NAMALWA (cell line): ENCODE measurements around the gene PCSK9.
"Not testable (repeated sequence)": the region's sequence is repeated elsewhere in the genome, so short reads cannot be mapped to it uniquely, and the experiment has no call there.

Experiments used
- DNase-seq: peaks from one replicate; pipeline ENCODE4 v3.0.0-alpha.2; 2015; ENCODE audit warnings: low spot score

The PCSK9 gene

DNA sequence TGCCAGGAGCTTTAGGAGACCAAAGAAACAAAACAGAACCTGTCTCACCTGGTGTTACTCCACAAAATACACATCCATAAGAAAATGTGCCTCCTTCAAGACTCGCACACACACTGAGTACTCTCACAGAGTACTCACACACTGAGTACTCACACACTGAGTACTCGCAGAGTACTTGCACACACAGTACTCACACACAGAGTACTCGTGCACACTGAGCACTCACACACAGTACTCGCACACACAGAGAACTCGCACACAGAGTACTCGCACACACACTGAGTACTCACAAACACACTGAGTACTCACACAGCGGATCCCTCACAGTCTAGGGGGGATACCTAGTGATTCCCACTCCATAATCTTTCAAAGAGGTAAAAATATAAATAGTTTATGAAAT lies 40.3 kb downstream of the PCSK9 start:
- DNase-seq: no peak

DNA sequence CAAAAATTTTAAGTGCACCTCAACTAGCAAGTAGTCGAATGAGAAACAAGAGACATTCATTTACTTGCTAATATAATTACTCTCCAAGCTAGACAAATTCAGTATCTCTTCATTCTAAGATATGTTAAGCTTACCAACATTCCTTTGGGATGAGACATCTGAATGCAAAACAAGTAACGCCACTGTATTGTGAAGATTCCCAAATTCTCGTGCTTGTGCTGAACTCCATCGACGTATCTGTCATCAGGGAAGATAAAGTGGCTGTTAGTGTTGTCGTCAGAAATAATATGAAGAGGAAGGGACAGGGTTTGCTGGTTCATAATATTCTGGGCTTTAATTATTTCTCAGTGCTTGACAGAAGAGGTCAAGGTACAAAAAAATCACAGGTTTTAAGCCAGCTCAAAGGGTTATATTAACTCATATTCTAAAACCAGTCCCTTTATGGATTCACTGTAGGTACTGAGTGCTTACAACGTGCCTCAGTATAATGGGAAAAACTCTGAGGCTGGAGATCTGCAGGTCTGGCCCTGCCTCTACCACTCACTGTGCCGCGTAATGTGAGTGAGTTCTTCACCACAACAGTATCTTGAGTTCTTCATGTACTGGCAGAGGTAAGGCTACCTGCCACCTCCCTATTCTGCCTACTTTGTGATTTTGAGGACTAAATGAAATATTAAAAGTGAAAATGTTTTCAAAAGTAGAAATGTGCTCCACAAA lies 42.0 kb downstream of the PCSK9 start:
- no peak for DNase-seq

DNA sequence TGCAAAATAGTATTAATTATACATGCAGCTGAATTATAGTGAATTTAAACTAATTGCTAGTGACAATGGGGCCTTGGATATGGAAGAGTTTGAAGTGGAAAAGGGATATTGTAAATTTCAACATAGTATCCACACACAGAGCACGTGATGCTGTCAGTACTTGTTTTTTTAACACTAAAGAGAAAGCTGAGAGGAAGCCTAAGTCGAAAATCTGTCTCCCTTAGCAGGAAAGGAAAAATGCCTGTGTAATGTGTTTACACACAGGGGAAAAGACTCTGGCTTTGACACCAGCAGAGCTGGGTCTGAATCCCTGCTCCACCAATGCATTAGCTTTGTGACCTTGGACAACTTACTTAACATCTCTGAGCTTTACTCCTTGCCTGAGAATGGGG lies 42.6 kb downstream of the PCSK9 start:
- no peak for DNase-seq

DNA sequence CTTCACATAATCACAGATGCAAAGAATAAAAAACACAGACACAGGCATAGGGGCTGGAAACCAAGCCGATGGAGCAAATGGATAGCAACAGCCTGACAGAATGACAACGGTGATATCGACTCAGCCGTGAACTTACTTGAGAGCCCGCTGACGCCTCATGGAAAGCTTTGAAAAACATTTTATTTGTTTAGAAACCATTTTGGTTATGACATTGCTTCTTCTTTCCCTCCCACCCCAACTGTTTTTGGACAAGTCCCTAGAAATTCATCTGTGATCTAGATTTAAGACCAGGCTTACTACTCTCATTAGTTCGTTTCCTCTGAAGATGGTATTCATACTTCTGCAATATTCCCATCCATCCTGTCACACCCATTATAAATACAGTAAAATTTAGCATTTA lies 44.9 kb downstream of the PCSK9 start:
- no peak for DNase-seq

DNA sequence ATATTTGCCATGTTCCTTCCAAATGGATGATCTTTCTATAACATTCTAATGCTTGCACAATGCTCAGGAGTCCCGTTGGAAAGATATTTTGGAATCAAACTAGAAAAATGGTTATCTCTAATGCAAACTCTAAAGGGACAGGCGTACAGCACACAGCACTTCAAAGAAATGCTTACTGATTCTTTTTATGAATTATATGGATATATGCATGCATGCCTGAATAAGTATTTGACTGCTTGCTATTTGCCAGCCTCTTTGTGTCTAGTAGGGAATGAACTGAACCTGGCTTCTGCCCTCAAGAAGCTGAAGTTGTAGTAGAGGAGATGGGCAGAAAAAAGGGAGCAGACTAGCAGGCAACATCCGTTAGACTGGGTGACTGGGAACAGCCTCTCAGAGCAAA lies 48.1 kb downstream of the PCSK9 start:
- DNase-seq: no peak

DNA sequence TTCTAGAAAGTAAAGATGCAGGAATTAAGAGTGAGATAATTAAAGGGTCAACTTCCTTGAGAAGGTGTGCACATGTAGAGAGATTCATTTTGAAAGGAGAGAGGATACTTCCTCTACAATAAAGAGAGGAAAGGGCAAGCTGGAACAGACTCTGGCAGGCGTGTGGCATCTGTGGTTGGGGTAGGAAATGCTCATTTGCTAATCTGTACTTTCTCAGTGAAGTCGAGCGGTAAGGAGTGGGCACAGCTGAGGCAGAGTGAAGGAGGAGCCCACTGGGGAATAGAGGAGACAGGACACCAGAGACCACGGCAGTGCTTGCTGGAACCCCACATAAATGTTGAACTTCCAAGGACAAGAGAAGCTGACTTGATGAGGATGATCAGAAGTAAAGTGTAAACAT lies 49.1 kb downstream of the PCSK9 start:
- DNase-seq: no peak

DNA sequence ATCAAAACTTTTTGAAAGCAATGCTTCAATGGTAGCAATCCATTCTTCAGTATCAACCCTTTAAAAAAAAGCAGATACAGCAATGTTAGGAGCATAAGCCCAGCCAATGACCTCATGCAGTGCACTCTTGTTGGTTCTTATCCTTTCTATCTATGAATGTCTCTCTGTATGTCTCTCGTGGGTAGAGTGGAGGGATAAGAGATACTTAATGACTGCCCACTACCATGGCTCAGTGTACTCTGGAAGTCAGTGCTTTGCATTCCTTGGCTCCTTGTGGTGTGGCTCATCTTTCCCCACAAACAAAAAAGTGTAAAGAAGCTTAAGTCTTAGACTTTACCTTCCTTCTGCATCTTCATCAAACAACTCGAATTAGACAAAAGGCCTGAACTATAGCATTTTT lies 50.3 kb downstream of the PCSK9 start:
- DNase-seq: no peak

DNA sequence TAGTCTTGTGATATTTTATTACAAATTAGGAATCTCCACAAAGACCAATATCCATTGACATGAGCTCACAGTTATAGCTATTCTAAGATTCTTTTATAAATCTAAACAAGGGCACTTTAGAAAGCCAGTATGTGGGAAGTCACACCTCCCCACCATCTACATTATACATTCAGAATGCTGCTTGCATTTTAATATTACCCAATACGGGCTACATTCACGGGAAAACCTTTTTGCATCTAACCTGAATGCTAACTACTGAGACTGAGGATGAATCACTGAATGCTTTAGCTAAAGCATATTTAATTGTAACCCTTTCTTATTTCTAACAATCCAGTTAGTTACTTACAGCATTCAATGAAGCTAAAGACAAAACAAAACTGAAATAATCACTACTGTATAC lies 53.1 kb downstream of the PCSK9 start:
- DNase-seq: no peak

DNA sequence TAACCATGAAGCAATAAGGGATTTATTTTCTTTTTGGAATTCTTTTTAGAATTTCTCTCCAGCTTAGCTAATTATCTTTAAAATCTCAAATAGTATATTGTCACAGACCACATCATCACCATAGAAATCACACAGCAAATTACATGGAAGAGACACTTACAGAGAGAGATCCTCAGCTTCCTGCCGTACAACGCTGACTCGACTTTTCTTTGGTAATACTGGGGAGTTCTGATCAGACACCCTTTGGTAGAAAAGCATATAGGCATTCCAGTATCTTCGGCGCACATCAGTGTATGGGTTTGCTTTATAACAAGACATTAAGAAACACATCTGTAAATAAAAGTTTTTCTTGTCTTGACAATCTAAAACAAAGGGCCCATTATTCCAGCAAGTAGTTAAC lies 55.7 kb downstream of the PCSK9 start:
- DNase-seq: no peak

DNA sequence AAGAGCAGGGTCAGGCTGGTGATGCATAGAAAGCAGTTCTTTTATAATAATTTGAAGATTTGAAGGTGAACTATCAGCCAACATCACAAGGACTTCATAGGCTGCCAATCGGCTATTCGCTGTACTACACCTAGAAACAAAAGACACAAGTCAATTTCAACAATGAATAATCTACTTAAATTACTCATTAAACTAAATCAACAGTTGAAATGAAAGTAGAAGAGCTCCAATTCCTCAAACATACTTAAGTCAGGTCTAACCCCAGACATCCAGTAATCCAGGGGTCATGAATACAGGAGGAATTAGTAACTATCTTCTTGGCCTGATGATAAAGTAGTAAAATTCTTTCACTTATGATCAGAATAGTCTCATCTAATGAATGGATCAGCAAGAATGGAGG lies 64.5 kb downstream of the PCSK9 start:
- no peak for DNase-seq

DNA sequence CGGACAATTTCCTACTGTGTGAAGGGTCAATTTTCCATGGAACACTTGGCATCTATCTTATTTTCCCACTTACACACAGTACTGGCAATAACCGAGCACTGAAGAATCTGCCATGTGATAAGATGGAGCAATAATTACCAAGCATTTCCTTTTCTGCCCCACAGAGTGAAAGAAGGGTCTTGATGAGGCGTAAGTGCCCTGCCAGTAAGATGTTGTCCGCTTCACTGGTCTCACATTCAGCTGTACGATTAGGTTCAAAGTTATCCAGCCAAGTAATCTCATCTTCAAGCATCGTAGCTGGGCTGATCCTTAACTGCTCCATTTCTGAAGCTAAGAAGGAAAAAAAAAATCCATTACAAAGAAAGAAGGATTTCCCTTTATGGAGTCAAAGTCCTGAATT lies 67.8 kb downstream of the PCSK9 start:
- DNase-seq: no peak

DNA sequence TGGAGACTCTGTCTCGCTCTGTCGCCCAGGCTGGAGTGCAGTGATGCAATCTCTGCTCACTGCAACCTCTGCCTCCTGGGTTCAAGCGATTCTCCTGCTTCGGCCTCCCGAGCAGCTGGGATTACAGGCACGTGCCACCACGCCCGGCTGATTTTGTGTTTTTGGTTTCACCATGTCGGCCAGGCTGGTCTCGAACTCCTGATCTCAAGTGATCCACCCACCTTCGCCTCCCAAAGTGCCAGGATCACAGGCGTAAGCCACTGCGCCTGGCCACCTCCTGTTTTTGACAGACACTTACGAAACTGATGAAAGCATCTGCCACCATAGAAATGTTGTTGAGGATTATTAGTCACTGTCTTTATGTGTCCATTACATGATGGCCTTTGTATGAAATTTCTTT lies 69.7 kb downstream of the PCSK9 start:
- DNase-seq: not testable (repeated sequence)
